BJ (cell line): ENCODE data around the gene ZNF362. TPM values are rescaled to one million over a fixed set of nuclear protein-coding genes. Genes with fewer than 3 reads are reported as not detected.

ENCODE experiments used
- CTCF ChIA-PET: fragments of 350-600 bp; formaldehyde crosslinking; extraction: SDS; loops from one replicate; lab custom pipeline; 2021; ENCODE audit warnings: antibody characterized with exemption, inconsistent platforms; lab: Yijun Ruan, JAX
- POLR2A ChIA-PET: fragments of 300-600 bp; sonication (Branson Sonifier 250); formaldehyde crosslinking; extraction: SDS; loops from one replicate; lab custom pipeline; 2021; ENCODE audit warnings: antibody characterized with exemption; lab: Charles Lee
- DNase-seq: peaks from one replicate; pipeline ENCODE4 v3.0.0-alpha.2; 2011; ENCODE audit warnings: low read depth
- H3K27me3 ChIP-seq: 2 replicates; pipeline ENCODE4 v1.6.0; 2011; ENCODE audit warnings: low read length; ENCODE audit not compliant: control insufficient read depth, insufficient read depth
- H3K36me3 ChIP-seq: 2 replicates; pipeline ENCODE4 v1.5.1; 2011; ENCODE audit warnings: low read length; ENCODE audit not compliant: control insufficient read depth, insufficient read depth
- H3K4me3 ChIP-seq: 2 replicates; pipeline ENCODE4 v1.5.1; 2011; ENCODE audit warnings: low read depth, mild to moderate bottlenecking, control low read depth, low read length
- CTCF ChIP-seq: IDR thresholded peaks from 2 replicates; pipeline ENCODE4 v1.5.1; 2011; ENCODE audit warnings: low read depth, mild to moderate bottlenecking, control low read depth, inconsistent platforms, low read length, moderate library complexity; ENCODE audit not compliant: insufficient read depth
- polyA plus RNA-seq: library from polyadenylated mRNA; depleted of rRNA; stranded (reverse); fragments of >200 nt; gene quantifications from 2 replicates; pipeline ENCODE4 v1.2.3, GENCODE V29; 2011

Gene ZNF362
- polyA plus RNA-seq, 1 experiment: 14.4 TPM

- ChIA-PET POLR2A (no interaction called here), CTCF (interaction anchor here (1.4 kb wide), 1 partner anchor 46 kb away, joined by 3 read pairs; no protein-coding TSS in a partner anchor)
- Histone ChIP-seq H3K27me3 (no peaks in the 10 kb centered on the region), H3K36me3 (peaks cover 6% of the 10 kb centered on the region), H3K4me3 (no peak overlapping the region)
- no peak for TF ChIP-seq CTCF
- no peak for DNase-seq
Observed at GRCh38 chr1:33317946-33318345, 61.7 kb downstream of the ZNF362 start.

GRCh38 chr1:33319186-33319948, 63.1 kb downstream of the ZNF362 start:
- POLR2A ChIA-PET: no interaction called here
- Histone ChIP-seq H3K27me3 (no peaks in the 10 kb centered on the region), H3K4me3 (no peak overlapping the region), H3K36me3 (peaks cover 20% of the 10 kb centered on the region)
- CTCF ChIA-PET: interaction anchor here (1.0 to 1.5 kb wide), 3 partner anchors 24 to 50 kb away, joined by 3 to 7 read pairs (median 4); no protein-coding TSS in a partner anchor
- DNase-seq: no peak
- no peak for TF ChIP-seq CTCF

- ChIA-PET CTCF (interaction anchor here (0.9 to 1.5 kb wide), 6 partner anchors 19 to 136 kb away, joined by 3 to 7 read pairs (median 4); no protein-coding TSS in a partner anchor), POLR2A (no interaction called here)
- Histone ChIP-seq H3K36me3 (peaks cover 27% of the 10 kb centered on the region), H3K27me3 (no peaks in the 10 kb centered on the region), H3K4me3 (no peak overlapping the region)
- DNase-seq: no peak
- TF ChIP-seq CTCF: no peak
Observed at GRCh38 chr1:33319949-33320618, 63.8 kb downstream of the ZNF362 start.

- no peak for TF ChIP-seq CTCF
- no peaks in the 10 kb centered on the region for H3K27me3 ChIP-seq
- no peak for DNase-seq
- peaks cover 32% of the 10 kb centered on the region for H3K36me3 ChIP-seq
- no peak within 1 kb of the TSS for H3K4me3 ChIP-seq
- ChIA-PET CTCF (interaction anchor here (0.7 to 1.5 kb wide), 6 partner anchors 20 to 312 kb away, joined by 3 to 7 read pairs (median 4); no protein-coding TSS in a partner anchor), POLR2A (no interaction called here)
Observed at GRCh38 chr1:33320619-33321165, 64.4 kb downstream of the ZNF362 start, which contains the start of gene A3GALT2. A3GALT2 (minus strand) TSS chr1:33321098; CDS start chr1:33321098, 0 bp downstream.

- DNase-seq: no peak
- ChIA-PET POLR2A (no interaction called here), CTCF (interaction anchor here (0.7 to 1.2 kb wide), 2 partner anchors 150 to 312 kb away, joined by 3 read pairs; no protein-coding TSS in a partner anchor)
- H3K36me3 ChIP-seq: peaks cover 34% of the 10 kb centered on the region
- H3K27me3 ChIP-seq: no peaks in the 10 kb centered on the region
- no peak overlapping the region for H3K4me3 ChIP-seq
- TF ChIP-seq CTCF: no peak
Observed at GRCh38 chr1:33321178-33321577, 64.9 kb downstream of the ZNF362 start.
